Measurements from ENCODE around the gene TMEM8B.
"Not testable (repeated sequence)": the region's sequence is repeated elsewhere in the genome, so short reads cannot be mapped to it uniquely, and the experiment has no call there.

Gene TMEM8B

GRCh38 chr9:35892051-35892450 lies 63.0 kb downstream of the TMEM8B start:
- H3K9ac ChIP-seq (ENCODE audit: low read depth, low read length, poor library complexity), result no peak overlapping the region
- no peaks in the 10 kb centered on the region for H3K4me1 ChIP-seq (ENCODE audit: control insufficient read depth in 2 of 2, insufficient read depth in 1 of 2, low read depth in 1 of 2, low read length in 2 of 2)
- no peak overlapping the region for H2AFZ ChIP-seq (ENCODE audit: low read length)
- H2BK120ac ChIP-seq (ENCODE audit: low read depth, low read length), result no peak overlapping the region
- no peak overlapping the region for H3K23ac ChIP-seq (ENCODE audit: low read depth, low read length, poor library complexity)
- no peak overlapping the region for H2BK5ac ChIP-seq (ENCODE audit: low read length)
- H3K79me1 ChIP-seq (ENCODE audit: low read depth, low read length), result no peaks in the 10 kb centered on the region
- no peak overlapping the region for H3K18ac ChIP-seq (ENCODE audit: low read length)
- no peak overlapping the region for H2BK15ac ChIP-seq (ENCODE audit: low read length)
- H3K4me2 ChIP-seq (ENCODE audit: insufficient read depth, low read length, poor library complexity, severe bottlenecking), result no peak overlapping the region
- no peak overlapping the region for H3K4me3 ChIP-seq (ENCODE audit: low read length in 2 of 2)
- no peak overlapping the region for H4K8ac ChIP-seq (ENCODE audit: low read depth, low read length)
- H3K27ac ChIP-seq (replicated peaks; ENCODE audit: low read length), result no peak overlapping the region
- no peak overlapping the region for H4K91ac ChIP-seq (ENCODE audit: low read depth, low read length, poor library complexity)
- H3K9me3 ChIP-seq (replicated peaks in 1 of 2; ENCODE audit: control insufficient read depth in 2 of 2, insufficient read depth in 1 of 2, low read depth in 1 of 2, low read length in 2 of 2), result no peaks in the 10 kb centered on the region
- H2AK5ac ChIP-seq (ENCODE audit: low read depth, low read length), result no peak overlapping the region
- DNase-seq (ENCODE audit: low spot score), result no peak
- H2BK12ac ChIP-seq (ENCODE audit: low read length), result no peak overlapping the region
- peaks cover 0 to 35% (median 0%) of the 10 kb centered on the region in 3 experiments for H3K27me3 ChIP-seq (ENCODE audit: control insufficient read depth in 3 of 3, insufficient read depth in 3 of 3, low read depth in 1 of 3, low read length in 3 of 3)
- H3K36me3 ChIP-seq (replicated peaks in 1 of 2; ENCODE audit: control insufficient read depth in 2 of 2, insufficient read depth in 2 of 2, low read length in 2 of 2), result no peaks in the 10 kb centered on the region
- H3K4ac ChIP-seq (ENCODE audit: low read length), result no peak overlapping the region
- WGBS, 2 donors (ENCODE audit: extremely low coverage in 2 of 2, insufficient read length in 2 of 2, insufficient replicate concordance in 1 of 2), result no CpG with 5 or more reads among the region's 1 CpG
- H3K14ac ChIP-seq (ENCODE audit: low read length), result no peak overlapping the region

- H4K91ac ChIP-seq (ENCODE audit: low read depth, low read length, poor library complexity), result no peak overlapping the region
- no peak overlapping the region for H2BK12ac ChIP-seq (ENCODE audit: low read length)
- no peak overlapping the region for H3K9ac ChIP-seq (ENCODE audit: low read depth, low read length, poor library complexity)
- H2AK5ac ChIP-seq (ENCODE audit: low read depth, low read length), result no peak overlapping the region
- H4K8ac ChIP-seq (ENCODE audit: low read depth, low read length), result no peak overlapping the region
- no peak overlapping the region for H3K14ac ChIP-seq (ENCODE audit: low read length)
- H3K27ac ChIP-seq (replicated peaks; ENCODE audit: low read length), result no peak overlapping the region
- no peak overlapping the region for H2BK5ac ChIP-seq (ENCODE audit: low read length)
- H3K23ac ChIP-seq (ENCODE audit: low read depth, low read length, poor library complexity), result no peak overlapping the region
- peaks cover 0 to 28% (median 0%) of the 10 kb centered on the region in 3 experiments for H3K27me3 ChIP-seq (ENCODE audit: control insufficient read depth in 3 of 3, insufficient read depth in 3 of 3, low read depth in 1 of 3, low read length in 3 of 3)
- H3K4ac ChIP-seq (ENCODE audit: low read length), result no peak overlapping the region
- H3K79me1 ChIP-seq (ENCODE audit: low read depth, low read length), result no peaks in the 10 kb centered on the region
- H3K4me2 ChIP-seq (ENCODE audit: insufficient read depth, low read length, poor library complexity, severe bottlenecking), result no peak overlapping the region
- no peak overlapping the region for H3K4me3 ChIP-seq (ENCODE audit: low read length in 2 of 2)
- H3K18ac ChIP-seq (ENCODE audit: low read length), result no peak overlapping the region
- no CpG with 5 or more reads among the region's 2 CpGs for WGBS, 2 donors (ENCODE audit: extremely low coverage in 2 of 2, insufficient read length in 2 of 2, insufficient replicate concordance in 1 of 2)
- H3K36me3 ChIP-seq (replicated peaks in 1 of 2; ENCODE audit: control insufficient read depth in 2 of 2, insufficient read depth in 2 of 2, low read length in 2 of 2), result no peaks in the 10 kb centered on the region
- no peak overlapping the region for H2BK120ac ChIP-seq (ENCODE audit: low read depth, low read length)
- H2BK15ac ChIP-seq (ENCODE audit: low read length), result no peak overlapping the region
- H3K9me3 ChIP-seq (replicated peaks in 1 of 2; ENCODE audit: control insufficient read depth in 2 of 2, insufficient read depth in 1 of 2, low read depth in 1 of 2, low read length in 2 of 2), result no peaks in the 10 kb centered on the region
- DNase-seq (ENCODE audit: low spot score), result no peak
- no peaks in the 10 kb centered on the region for H3K4me1 ChIP-seq (ENCODE audit: control insufficient read depth in 2 of 2, insufficient read depth in 1 of 2, low read depth in 1 of 2, low read length in 2 of 2)
- H2AFZ ChIP-seq (ENCODE audit: low read length), result no peak overlapping the region
Measured at GRCh38 chr9:35896570-35896969, 67.5 kb downstream of the TMEM8B start.

GRCh38 chr9:35897376-35898099 lies 68.5 kb downstream of the TMEM8B start:
- not testable (repeated sequence) for H2BK5ac ChIP-seq (ENCODE audit: low read length); H3K4me3 ChIP-seq (ENCODE audit: low read length in 2 of 2); H3K9ac ChIP-seq (ENCODE audit: low read depth, low read length, poor library complexity); H2BK120ac ChIP-seq (ENCODE audit: low read depth, low read length); H3K4me2 ChIP-seq (ENCODE audit: insufficient read depth, low read length, poor library complexity, severe bottlenecking); H3K18ac ChIP-seq (ENCODE audit: low read length); H2AK5ac ChIP-seq (ENCODE audit: low read depth, low read length); H3K4ac ChIP-seq (ENCODE audit: low read length); H3K14ac ChIP-seq (ENCODE audit: low read length); H3K27ac ChIP-seq (replicated peaks; ENCODE audit: low read length); H2AFZ ChIP-seq (ENCODE audit: low read length); H4K91ac ChIP-seq (ENCODE audit: low read depth, low read length, poor library complexity); H3K9me3 ChIP-seq (replicated peaks in 1 of 2; ENCODE audit: control insufficient read depth in 2 of 2, insufficient read depth in 1 of 2, low read depth in 1 of 2, low read length in 2 of 2); H2BK15ac ChIP-seq (ENCODE audit: low read length); DNase-seq (ENCODE audit: low spot score); H3K36me3 ChIP-seq (replicated peaks in 1 of 2; ENCODE audit: control insufficient read depth in 2 of 2, insufficient read depth in 2 of 2, low read length in 2 of 2); H3K79me1 ChIP-seq (ENCODE audit: low read depth, low read length); H3K4me1 ChIP-seq (ENCODE audit: control insufficient read depth in 2 of 2, insufficient read depth in 1 of 2, low read depth in 1 of 2, low read length in 2 of 2); H4K8ac ChIP-seq (ENCODE audit: low read depth, low read length); H2BK12ac ChIP-seq (ENCODE audit: low read length); H3K23ac ChIP-seq (ENCODE audit: low read depth, low read length, poor library complexity)
- peaks cover 0 to 19% (median 0%) of the 10 kb centered on the region in 3 experiments for H3K27me3 ChIP-seq (ENCODE audit: control insufficient read depth in 3 of 3, insufficient read depth in 3 of 3, low read depth in 1 of 3, low read length in 3 of 3)
- WGBS, 2 donors (ENCODE audit: extremely low coverage in 2 of 2, insufficient read length in 2 of 2, insufficient replicate concordance in 1 of 2), result no CpG with 5 or more reads among the region's 7 CpGs

DNA sequence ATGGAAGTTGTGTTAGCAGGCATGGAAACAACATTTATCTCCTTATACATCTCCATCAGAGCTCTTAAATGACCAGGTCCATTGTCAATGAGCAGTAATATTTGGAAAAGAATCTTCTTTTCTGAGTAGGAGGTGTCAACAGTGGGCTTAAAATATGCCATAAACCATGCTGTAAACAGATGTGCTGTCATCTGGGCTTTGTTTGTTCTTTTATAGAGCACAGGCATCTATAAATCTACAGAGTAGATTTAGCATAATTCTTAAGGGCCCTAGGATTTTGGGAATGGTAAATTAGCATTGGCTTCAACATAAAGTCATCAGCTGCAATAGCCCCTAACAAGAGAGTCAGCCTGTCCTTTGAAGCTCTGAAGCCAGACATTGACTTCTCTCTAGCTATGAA lies 69.3 kb downstream of the TMEM8B start:
- Histone ChIP-seq H2AK5ac (ENCODE audit: low read depth, low read length) (no peak overlapping the region), H3K9ac (ENCODE audit: low read depth, low read length, poor library complexity) (no peak overlapping the region), H3K4me1 (ENCODE audit: control insufficient read depth in 2 of 2, insufficient read depth in 1 of 2, low read depth in 1 of 2, low read length in 2 of 2) (no peaks in the 10 kb centered on the region), H2BK120ac (ENCODE audit: low read depth, low read length) (no peak overlapping the region), H4K8ac (ENCODE audit: low read depth, low read length) (no peak overlapping the region), H3K27me3 (ENCODE audit: control insufficient read depth in 3 of 3, insufficient read depth in 3 of 3, low read depth in 1 of 3, low read length in 3 of 3) (peaks cover 0 to 17% (median 0%) of the 10 kb centered on the region in 3 experiments), H2BK15ac (ENCODE audit: low read length) (no peak overlapping the region), H4K91ac (ENCODE audit: low read depth, low read length, poor library complexity) (no peak overlapping the region), H3K4me3 (ENCODE audit: low read length in 2 of 2) (no peak overlapping the region), H2AFZ (ENCODE audit: low read length) (no peak overlapping the region), H3K14ac (ENCODE audit: low read length) (no peak overlapping the region), H3K27ac (replicated peaks; ENCODE audit: low read length) (no peak overlapping the region), H2BK5ac (ENCODE audit: low read length) (no peak overlapping the region), H3K79me1 (ENCODE audit: low read depth, low read length) (no peaks in the 10 kb centered on the region), H3K23ac (ENCODE audit: low read depth, low read length, poor library complexity) (no peak overlapping the region), H3K4ac (ENCODE audit: low read length) (no peak overlapping the region), H2BK12ac (ENCODE audit: low read length) (no peak overlapping the region), H3K18ac (ENCODE audit: low read length) (no peak overlapping the region), H3K36me3 (replicated peaks in 1 of 2; ENCODE audit: control insufficient read depth in 2 of 2, insufficient read depth in 2 of 2, low read length in 2 of 2) (no peaks in the 10 kb centered on the region), H3K9me3 (replicated peaks in 1 of 2; ENCODE audit: control insufficient read depth in 2 of 2, insufficient read depth in 1 of 2, low read depth in 1 of 2, low read length in 2 of 2) (no peaks in the 10 kb centered on the region), H3K4me2 (ENCODE audit: insufficient read depth, low read length, poor library complexity, severe bottlenecking) (no peak overlapping the region)
- DNase-seq (ENCODE audit: low spot score), result no peak
